Tracheal epithelial cell (primary cell): ENCODE data around the gene SLC24A3. TPM values are rescaled to one million over a fixed set of nuclear protein-coding genes. Genes with fewer than 3 reads are reported as not detected.

ENCODE experiments used
- total RNA-seq: library from RNA; depleted of rRNA; stranded (reverse); fragments of >200 nt; gene quantifications from 2 replicates; pipeline ENCODE4 v1.2.1, GENCODE V29; 2014

The SLC24A3 gene
- total RNA-seq, result under 0.01 and 1.2 TPM in 2 replicates

DNA sequence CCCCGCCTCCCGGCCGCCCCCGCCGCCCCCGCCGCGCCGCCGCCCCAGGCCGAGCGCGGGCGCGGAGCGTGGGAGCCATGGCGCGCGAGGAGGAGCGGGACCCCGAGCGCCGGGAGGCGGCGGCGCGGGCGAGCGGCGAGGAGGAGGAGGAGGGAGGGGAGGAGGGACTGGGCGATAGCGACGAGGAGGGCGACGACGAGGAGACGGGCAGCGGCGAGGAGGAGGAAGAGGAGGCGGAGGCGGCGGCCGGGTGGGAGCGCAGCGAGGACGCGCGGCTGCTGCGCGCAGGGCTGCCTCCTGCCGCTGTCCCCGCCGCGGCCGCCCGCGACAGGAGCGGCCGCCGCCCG is at the start of gene SLC24A3:
Gene SLC24A3 (plus strand): TSS at position 174 of the 347 bp plus-strand sequence.

DNA sequence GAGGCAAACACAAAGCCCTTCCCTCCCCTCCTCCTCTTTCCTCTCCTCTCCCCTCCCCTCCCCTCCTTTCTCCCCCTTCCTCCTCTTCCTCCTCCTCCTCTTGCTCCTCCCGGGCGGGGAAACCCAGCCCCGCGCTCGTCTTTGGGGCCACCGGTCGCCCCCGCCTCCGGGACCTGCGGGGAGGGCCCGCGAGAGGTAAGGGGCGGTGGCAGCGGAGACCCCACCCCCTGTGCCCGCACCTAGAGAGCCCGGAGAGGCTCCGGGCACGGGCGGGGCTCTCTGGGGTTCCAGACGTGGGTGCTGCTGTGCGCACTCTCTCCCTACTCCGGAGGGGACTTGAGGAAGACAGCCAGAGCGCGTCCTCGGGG is 545.7 kb downstream of the SLC24A3 start, which contains the start of gene RIN2:
Gene RIN2 (plus strand): TSS at position 126 of the 368 bp plus-strand sequence. CDS start 131,344 bp downstream, outside the sequence.

